ENCODE data around the gene ZSWIM6.

ZSWIM6 gene

GRCh38 chr5:61333321-61333953 is 1.4 kb downstream of the ZSWIM6 start:
- no peak for DNase-seq

- DNase-seq: no peak
Observed at GRCh38 chr5:61333954-61334867, 2.2 kb downstream of the ZSWIM6 start.

- DNase-seq: no peak
Observed at GRCh38 chr5:61334868-61335615, 3.0 kb downstream of the ZSWIM6 start.

DNA sequence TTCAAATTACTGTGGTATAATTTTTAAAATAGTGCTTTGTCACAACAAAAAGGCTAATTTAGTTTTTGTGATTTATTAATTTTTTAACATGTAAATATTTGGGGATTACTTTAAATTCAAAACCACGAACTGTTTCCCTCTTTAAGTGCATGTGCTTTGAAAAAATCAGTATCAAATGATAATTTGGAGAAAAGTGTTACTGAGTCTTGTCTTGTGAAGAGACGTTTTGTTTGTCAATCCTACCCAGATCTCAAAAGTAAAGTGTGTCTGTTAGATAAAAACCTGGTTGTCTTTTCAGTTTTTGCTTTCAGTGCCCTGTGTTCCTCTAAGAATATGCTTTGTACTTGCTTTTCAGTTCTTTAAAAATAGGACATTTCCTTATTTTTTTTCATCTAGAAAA is 7.7 kb downstream of the ZSWIM6 start:
- no peak for DNase-seq

DNA sequence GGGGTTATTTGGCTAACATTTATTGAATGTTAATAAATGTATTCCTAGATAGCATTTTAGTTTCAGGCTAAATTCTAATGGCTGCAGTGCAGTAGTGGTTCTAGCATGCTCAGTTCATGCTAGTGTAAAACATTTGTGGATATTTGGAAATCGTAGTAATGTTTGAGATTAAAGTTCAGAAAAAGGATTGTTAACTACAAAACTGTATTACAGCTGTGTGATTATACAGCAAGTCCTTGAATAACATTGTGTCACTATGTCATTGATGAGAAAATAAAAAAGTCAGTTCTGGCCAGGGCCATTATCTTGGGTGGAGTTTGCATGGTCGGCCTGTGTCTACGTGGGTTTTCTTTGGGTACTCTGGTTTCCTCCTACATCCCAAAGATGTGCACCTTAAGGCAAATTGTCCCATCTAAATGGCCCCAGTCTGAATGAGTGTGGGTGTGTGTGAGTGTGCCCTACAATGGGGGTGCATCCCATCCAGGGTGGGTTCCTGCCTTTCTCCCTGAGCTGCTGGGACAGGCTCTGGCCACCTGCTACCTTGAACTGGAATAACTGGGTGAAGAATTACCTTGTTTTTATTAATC is 8.8 kb downstream of the ZSWIM6 start:
- DNase-seq: no peak

- DNase-seq: peak; percentile 81
Observed at GRCh38 chr5:61342071-61342501, 10.0 kb downstream of the ZSWIM6 start.

- DNase-seq: no peak
Observed at GRCh38 chr5:61344187-61344944, 12.3 kb downstream of the ZSWIM6 start.

GRCh38 chr5:61346511-61346910 is 14.5 kb downstream of the ZSWIM6 start:
- no peak for DNase-seq

GRCh38 chr5:61347080-61347479 is 15.0 kb downstream of the ZSWIM6 start:
- DNase-seq: no peak

GRCh38 chr5:61348447-61348846 is 16.4 kb downstream of the ZSWIM6 start:
- no peak for DNase-seq

DNA sequence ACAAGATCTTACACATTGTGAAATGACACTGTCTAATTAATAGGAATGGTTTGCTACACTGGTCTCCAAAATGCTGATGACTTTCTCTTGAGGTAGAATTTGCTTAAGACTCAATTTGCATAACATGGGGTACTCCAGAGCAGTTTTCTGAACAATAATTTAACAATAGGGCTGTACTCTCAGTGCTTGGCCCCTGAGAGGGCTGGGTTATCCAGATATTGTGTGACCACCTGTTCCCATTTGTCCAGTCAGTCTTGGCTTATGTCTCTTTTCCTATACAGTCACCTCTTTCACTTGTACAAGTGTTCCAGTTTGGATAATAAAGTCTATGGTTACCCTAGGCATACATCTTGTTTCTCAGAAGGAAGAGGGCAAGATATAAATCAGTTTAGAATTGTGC is 17.9 kb downstream of the ZSWIM6 start:
- DNase-seq: no peak

DNA sequence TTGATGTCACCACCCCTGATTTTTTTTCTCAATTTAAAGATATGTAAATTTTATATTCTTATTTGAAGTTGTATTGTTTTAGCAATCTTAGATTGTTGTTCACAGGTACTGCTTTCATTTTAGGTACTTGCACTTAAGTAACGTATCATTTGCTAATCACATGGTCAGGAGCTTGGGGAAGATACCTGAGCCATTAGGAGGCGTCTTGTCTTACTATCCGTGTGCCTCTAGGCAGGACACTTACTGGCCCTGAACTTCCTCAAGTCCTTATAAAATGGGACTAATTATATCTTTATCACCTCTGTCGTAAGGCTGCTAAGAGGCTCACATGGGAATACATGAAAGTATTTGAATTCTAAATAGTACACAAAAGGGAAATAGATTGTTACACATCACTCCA is 18.5 kb downstream of the ZSWIM6 start:
- no peak for DNase-seq

DNA sequence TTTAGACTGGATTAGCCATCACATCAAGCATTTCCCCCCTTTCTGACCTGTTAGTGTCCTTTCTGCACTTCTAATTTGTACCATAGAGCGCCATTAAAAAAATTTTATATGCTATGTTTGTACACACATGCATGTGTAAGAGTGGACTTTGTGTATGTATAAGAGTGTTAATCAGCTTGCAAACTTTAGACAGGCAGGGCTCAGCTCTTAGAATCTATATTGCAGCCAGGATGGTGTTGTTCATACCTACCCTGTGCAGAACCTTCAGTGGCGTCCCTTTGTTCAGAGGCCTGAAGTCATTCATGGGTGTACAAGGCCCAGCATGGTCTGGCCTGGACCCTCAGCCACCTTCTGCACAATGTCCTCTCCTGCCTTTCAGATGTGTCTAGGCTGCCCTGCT is 19.7 kb downstream of the ZSWIM6 start:
- DNase-seq: no peak

DNA sequence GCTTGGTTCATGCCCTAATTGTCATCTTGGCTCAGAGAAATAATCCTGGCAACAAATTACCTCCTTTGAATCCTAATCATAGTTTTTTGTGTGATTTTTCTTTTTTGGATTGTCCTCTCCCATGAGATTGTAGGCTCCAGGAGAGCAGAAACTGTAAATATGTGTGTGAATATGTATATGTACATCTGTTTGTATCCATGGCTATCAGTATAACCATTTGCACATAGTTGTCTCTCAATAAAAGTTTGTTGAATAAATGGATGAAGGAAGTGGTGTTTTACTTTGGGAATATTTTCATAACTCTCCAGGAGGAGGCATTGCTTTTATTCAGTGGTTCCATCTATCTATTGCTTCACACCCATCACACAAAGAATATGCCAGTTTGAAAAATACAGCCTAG is 20.1 kb downstream of the ZSWIM6 start:
- DNase-seq: no peak

- no peak for DNase-seq
Observed at GRCh38 chr5:61352612-61353156, 20.6 kb downstream of the ZSWIM6 start.

DNA sequence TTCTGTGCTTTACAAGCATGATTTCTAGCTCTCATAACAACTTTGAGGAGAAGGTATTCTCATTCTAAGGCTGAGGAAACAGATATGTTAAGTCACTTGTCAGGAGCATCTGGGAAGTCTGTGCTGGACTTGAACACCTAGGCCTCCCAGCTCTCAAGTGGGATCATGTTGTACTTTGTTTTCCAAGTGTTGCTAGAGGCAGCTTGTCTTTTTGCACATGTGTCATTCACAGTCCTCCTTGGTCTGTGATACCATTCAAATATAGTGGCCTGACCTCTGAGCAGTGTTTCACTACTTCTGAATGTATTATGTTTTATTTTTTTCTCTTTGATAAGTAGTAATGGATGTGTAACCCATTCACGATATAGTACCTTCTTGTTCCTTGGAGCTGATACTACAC is 21.2 kb downstream of the ZSWIM6 start:
- no peak for DNase-seq

- DNase-seq: no peak
Observed at GRCh38 chr5:61354199-61354598, 22.1 kb downstream of the ZSWIM6 start.

DNA sequence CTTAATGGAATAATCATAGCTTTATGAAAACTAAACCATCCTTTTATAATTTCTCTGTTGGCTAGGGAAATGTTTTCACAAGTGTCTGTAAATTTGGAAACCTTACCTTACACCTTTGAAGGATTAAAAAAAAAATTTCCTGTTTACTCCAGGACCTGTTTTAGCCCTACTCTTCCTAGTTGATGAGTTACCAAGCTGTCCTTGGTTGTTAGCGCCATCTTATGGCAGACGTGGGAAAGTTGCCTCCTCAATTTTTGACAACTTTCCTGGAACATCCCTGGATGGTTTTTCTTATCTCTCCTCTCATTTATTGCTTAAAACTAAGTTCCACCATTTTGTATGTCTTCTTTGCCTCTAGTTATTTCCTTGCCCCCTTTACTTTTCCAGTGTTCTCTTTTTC is 25.7 kb downstream of the ZSWIM6 start:
- DNase-seq: no peak

DNA sequence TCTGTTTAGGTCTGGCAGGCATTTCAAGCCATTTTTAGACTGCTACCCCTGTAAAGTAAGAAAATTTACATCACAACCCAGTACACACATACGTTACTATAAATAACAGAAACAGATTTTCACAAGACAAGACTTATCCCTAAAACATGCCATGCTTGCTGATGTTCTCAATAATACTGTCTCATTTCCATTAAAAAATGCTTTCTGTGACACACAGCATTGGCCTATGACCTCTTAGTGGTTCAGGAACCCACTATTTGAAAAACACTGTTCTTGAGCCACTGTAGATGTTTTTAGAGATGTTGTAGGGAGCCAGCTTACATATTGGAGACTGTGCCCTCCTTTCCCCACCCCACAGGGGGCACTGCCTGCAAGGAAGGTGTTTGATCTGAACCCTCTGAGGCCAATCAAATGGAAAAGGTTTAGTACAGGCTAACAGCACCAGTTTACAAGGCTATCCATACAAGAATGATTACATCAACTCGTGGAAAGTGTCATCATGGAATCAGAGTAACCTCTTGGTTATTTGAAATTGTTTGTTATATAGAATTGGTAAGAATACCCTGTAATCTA is 30.8 kb downstream of the ZSWIM6 start:
- DNase-seq: no peak

DNA sequence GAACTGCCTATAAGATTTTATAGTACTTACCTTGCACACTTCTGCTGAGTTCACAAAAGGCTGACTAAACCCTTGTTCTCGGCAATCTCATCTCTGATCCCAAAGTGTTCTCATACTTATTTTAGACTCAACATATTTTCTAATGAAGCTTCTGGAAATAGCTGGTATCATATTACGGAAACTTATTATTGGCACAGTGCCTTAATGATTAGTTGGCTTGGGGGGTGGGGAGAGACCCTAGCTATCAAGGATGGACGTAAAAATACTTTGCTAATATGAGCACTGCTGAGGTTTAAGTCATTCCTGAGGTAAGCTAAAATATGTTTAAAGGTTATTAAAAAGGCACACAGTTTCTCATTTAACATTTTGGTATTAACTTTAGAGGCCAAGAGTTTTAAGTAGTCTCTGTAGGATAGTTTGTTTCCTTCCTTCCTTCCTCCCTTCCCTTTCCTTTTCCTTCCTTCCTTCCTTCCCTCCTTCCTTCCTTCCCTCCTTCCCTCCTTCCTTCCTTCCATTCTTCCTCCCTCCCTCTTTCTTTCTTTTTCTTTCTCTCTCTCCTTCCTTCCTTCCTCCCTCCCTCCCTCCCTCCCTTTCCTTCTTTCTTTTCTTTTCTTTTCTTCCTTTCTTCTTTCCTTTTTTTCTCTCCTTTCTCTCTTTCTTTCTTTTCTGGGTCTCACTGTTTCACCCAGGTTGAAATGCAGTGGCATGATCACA is 31.5 kb downstream of the ZSWIM6 start:
- DNase-seq: no peak

Measured in islet precursor cell (in vitro differentiated cells).